DOHH2 (cell line): ENCODE results near the gene SF3B1.

Source experiments
- H3F3A ChIP-seq: fragments of 200-600 bp; sonication (generic), shearing (Covaris generic); 2 replicates; pipeline ENCODE4 v1.6.0; 2016; ENCODE audit warnings: antibody characterized with exemption, mild to moderate bottlenecking; ENCODE audit not compliant: control insufficient read depth, insufficient read depth
- H3K27ac ChIP-seq: fragments of 200-600 bp; sonication (generic); 2 replicates; pipeline ENCODE4 v1.5.1; 2014; ENCODE audit warnings: low read depth, mild to moderate bottlenecking, low read length, moderate library complexity
- H3K27me3 ChIP-seq: fragments of 200-600 bp; sonication (generic); 2 replicates; pipeline ENCODE4 v1.6.1; 2014; ENCODE audit warnings: mild to moderate bottlenecking, low read length, mixed read lengths; ENCODE audit not compliant: control insufficient read depth
- H3K36me3 ChIP-seq: fragments of 200-600 bp; sonication (generic); 2 replicates; pipeline ENCODE4 v1.6.1; 2014; ENCODE audit warnings: mild to moderate bottlenecking, low read length, moderate library complexity, mixed read lengths; ENCODE audit not compliant: control insufficient read depth
- H3K4me1 ChIP-seq: fragments of 200-600 bp; sonication (generic); 2 replicates; pipeline ENCODE4 v1.6.1; 2014; ENCODE audit warnings: mild to moderate bottlenecking, low read length, mixed read lengths; ENCODE audit not compliant: control insufficient read depth
- H3K4me2 ChIP-seq: fragments of 200-600 bp; sonication (generic); 2 replicates; pipeline ENCODE4 v1.6.0; 2014; ENCODE audit warnings: mild to moderate bottlenecking, low read length, moderate library complexity
- H3K4me3 ChIP-seq: fragments of 200-600 bp; sonication (generic); 2 replicates; pipeline ENCODE4 v1.5.1; 2014; ENCODE audit warnings: mild to moderate bottlenecking, low read length, mixed read lengths
- H3K79me2 ChIP-seq: fragments of 200-600 bp; sonication (generic); 2 replicates; pipeline ENCODE4 v1.6.1; 2014; ENCODE audit warnings: mild to moderate bottlenecking, low read length, mixed read lengths; ENCODE audit not compliant: control insufficient read depth
- H3K9me2 ChIP-seq: fragments of 200-600 bp; sonication (generic); replicated peaks from 2 replicates; pipeline ENCODE4 v1.6.1; 2014; ENCODE audit warnings: mild to moderate bottlenecking, low read length, mixed read lengths; ENCODE audit not compliant: control insufficient read depth
- H3K9me3 ChIP-seq: fragments of 200-600 bp; sonication (generic); 2 replicates; pipeline ENCODE4 v1.6.1; 2014; ENCODE audit warnings: antibody characterized with exemption, low read length, mixed read lengths; ENCODE audit not compliant: control insufficient read depth, insufficient read depth
- H4K20me1 ChIP-seq: fragments of 200-600 bp; sonication (generic); 2 replicates; pipeline ENCODE4 v1.6.0; 2014; ENCODE audit warnings: low read depth, mild to moderate bottlenecking, antibody characterized with exemption, low read length, moderate library complexity; ENCODE audit not compliant: control insufficient read depth, insufficient read depth
- EZH2phosphoT487 ChIP-seq: fragments of 200-600 bp; sonication (generic); IDR thresholded peaks from 2 replicates; pipeline ENCODE4 v1.6.1; 2017; ENCODE audit warnings: borderline replicate concordance, mild to moderate bottlenecking, antibody characterized with exemption, low read length, moderate library complexity, mixed read lengths
- TF ChIP-seq, protein P1 (sequence below): fragments of 200-600 bp; sonication (generic); IDR thresholded peaks from one replicate; pipeline ENCODE4 v1.5.1; 2014; ENCODE audit warnings: antibody characterized with exemption, mild to moderate bottlenecking, low read depth, low read length; ENCODE audit not compliant: poor library complexity, severe bottlenecking

The SF3B1 gene

DNA sequence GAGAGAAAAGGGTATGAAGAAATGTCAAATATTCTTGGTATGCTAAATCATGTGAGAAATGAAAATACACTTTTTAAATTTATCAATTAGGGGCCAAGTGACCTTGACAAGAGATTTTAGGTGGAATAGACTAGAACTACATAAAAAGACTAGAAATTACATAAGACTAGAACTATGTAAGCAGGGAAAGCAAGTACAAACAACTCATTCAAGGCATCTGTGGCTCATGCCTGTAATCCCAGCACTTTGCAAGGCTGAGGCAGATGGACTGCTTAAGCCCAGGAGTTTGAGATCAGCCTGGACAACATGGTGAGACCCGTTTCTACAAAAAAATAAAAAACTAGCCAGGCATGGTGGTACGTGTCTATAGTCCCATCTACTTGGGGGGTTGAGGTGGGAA lies 20.3 kb downstream of the SF3B1 start:
- H3F3A ChIP-seq = peaks cover 9% of the 10 kb centered on the region
- H3K4me3 ChIP-seq = no peak overlapping the region
- TF ChIP-seq, protein P1, sequence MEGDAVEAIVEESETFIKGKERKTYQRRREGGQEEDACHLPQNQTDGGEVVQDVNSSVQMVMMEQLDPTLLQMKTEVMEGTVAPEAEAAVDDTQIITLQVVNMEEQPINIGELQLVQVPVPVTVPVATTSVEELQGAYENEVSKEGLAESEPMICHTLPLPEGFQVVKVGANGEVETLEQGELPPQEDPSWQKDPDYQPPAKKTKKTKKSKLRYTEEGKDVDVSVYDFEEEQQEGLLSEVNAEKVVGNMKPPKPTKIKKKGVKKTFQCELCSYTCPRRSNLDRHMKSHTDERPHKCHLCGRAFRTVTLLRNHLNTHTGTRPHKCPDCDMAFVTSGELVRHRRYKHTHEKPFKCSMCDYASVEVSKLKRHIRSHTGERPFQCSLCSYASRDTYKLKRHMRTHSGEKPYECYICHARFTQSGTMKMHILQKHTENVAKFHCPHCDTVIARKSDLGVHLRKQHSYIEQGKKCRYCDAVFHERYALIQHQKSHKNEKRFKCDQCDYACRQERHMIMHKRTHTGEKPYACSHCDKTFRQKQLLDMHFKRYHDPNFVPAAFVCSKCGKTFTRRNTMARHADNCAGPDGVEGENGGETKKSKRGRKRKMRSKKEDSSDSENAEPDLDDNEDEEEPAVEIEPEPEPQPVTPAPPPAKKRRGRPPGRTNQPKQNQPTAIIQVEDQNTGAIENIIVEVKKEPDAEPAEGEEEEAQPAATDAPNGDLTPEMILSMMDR = no peak
- TF ChIP-seq EZH2phosphoT487 = no peak
- H3K27me3 ChIP-seq = no peaks in the 10 kb centered on the region
- no peaks in the 10 kb centered on the region for H3K9me2 ChIP-seq
- H3K4me2 ChIP-seq = no peak overlapping the region
- peaks cover 39% of the 10 kb centered on the region for H3K79me2 ChIP-seq
- H3K9me3 ChIP-seq = no peaks in the 10 kb centered on the region
- H3K4me1 ChIP-seq = no peaks in the 10 kb centered on the region
- peaks cover 90% of the 10 kb centered on the region for H3K36me3 ChIP-seq
- H3K27ac ChIP-seq = no peak overlapping the region
- H4K20me1 ChIP-seq = no peaks in the 10 kb centered on the region

DNA sequence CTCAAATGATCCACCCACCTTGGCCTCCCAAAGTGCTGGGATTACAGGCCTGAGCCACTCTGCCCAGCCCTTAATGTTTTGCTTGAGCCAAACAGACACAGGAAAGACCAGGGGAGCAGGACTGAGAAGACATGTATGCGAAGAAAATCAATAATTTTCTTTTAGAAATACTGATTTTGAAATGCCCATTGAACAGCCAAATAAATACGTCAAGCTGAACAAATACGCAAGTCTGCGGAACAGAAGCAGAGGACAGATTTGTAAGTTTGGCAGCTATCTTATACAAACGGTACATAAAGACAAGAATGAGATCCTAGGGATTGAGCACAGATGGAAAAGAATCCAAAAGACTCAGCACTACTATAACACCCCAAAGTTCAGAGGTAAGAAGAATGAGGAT lies 20.8 kb downstream of the SF3B1 start:
- H3K9me3 ChIP-seq = no peaks in the 10 kb centered on the region
- no peak overlapping the region for H3K27ac ChIP-seq
- no peaks in the 10 kb centered on the region for H3K9me2 ChIP-seq
- H3K4me1 ChIP-seq = no peaks in the 10 kb centered on the region
- H3K79me2 ChIP-seq = peaks cover 35% of the 10 kb centered on the region
- peaks cover 7% of the 10 kb centered on the region for H3F3A ChIP-seq
- no peaks in the 10 kb centered on the region for H3K27me3 ChIP-seq
- peaks cover 90% of the 10 kb centered on the region for H3K36me3 ChIP-seq
- no peaks in the 10 kb centered on the region for H4K20me1 ChIP-seq
- TF ChIP-seq, protein P1 = no peak
- no peak for TF ChIP-seq EZH2phosphoT487
- no peak overlapping the region for H3K4me2 ChIP-seq
- no peak overlapping the region for H3K4me3 ChIP-seq

DNA sequence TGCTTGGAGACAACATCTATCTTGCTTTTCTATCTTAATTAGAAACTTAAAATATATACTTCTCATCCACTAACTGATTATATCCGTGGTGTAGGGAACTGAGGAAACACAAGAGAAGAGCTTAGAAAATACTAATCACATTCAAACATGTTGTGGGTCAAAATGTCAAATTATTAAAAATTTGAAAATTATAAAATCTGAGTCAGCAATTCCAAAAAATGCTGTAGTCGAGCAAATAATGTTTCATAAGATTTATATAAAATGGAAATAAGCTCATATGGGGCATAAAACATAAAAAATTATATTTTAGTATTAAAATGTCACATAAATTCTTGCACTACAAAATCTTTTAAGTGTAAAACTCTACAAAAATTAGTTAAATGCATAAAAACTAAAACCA lies 29.2 kb downstream of the SF3B1 start:
- no peaks in the 10 kb centered on the region for H3K4me1 ChIP-seq
- H3K27ac ChIP-seq = no peak overlapping the region
- no peak overlapping the region for H3K4me3 ChIP-seq
- no peaks in the 10 kb centered on the region for H3F3A ChIP-seq
- H4K20me1 ChIP-seq = no peaks in the 10 kb centered on the region
- no peaks in the 10 kb centered on the region for H3K9me3 ChIP-seq
- no peaks in the 10 kb centered on the region; the same call in 1 of the 2 replicates for H3K79me2 ChIP-seq
- H3K9me2 ChIP-seq = no peaks in the 10 kb centered on the region
- peaks cover 94% of the 10 kb centered on the region for H3K36me3 ChIP-seq
- TF ChIP-seq, protein P1 = no peak
- no peak for TF ChIP-seq EZH2phosphoT487
- H3K4me2 ChIP-seq = no peak overlapping the region
- H3K27me3 ChIP-seq = no peaks in the 10 kb centered on the region
